HG03432 (cell line): ENCODE measurements around the gene KAZN.

Experiments
- ATAC-seq: cut with Tn5 transposase; IDR thresholded peaks from one replicate; pipeline ENCODE4 v1.9.1; 2021; ENCODE audit warnings: mild to moderate bottlenecking, moderate library complexity; ENCODE audit not compliant: unreplicated experiment

KAZN gene

GRCh38 chr1:14706631-14707030 is 108.1 kb downstream of the KAZN start:
- no peak for ATAC-seq

GRCh38 chr1:14707531-14708445 is 109.3 kb downstream of the KAZN start:
- no peak for ATAC-seq

- no peak for ATAC-seq
Measured at GRCh38 chr1:14710331-14710730, 111.8 kb downstream of the KAZN start.

GRCh38 chr1:14712136-14712535 is 113.7 kb downstream of the KAZN start:
- ATAC-seq, result no peak

GRCh38 chr1:14713077-14713476 is 114.6 kb downstream of the KAZN start:
- ATAC-seq, result no peak

GRCh38 chr1:14715266-14715665 is 116.8 kb downstream of the KAZN start:
- no peak for ATAC-seq

GRCh38 chr1:14715802-14716201 is 117.3 kb downstream of the KAZN start:
- ATAC-seq, result no peak

GRCh38 chr1:14716474-14716873 is 118.0 kb downstream of the KAZN start:
- no peak for ATAC-seq

GRCh38 chr1:14718476-14718875 is 120.0 kb downstream of the KAZN start:
- ATAC-seq, result no peak

- no peak for ATAC-seq
Measured at GRCh38 chr1:14723401-14723800, 124.9 kb downstream of the KAZN start.

- ATAC-seq, result no peak
Measured at GRCh38 chr1:14724246-14724645, 125.8 kb downstream of the KAZN start.

GRCh38 chr1:14724678-14725077 is 126.2 kb downstream of the KAZN start:
- ATAC-seq, result no peak

GRCh38 chr1:14725238-14725637 is 126.8 kb downstream of the KAZN start:
- ATAC-seq, result no peak

GRCh38 chr1:14725695-14726094 is 127.2 kb downstream of the KAZN start:
- no peak for ATAC-seq

GRCh38 chr1:14726606-14727005 is 128.1 kb downstream of the KAZN start:
- no peak for ATAC-seq

GRCh38 chr1:14728516-14728915 is 130.0 kb downstream of the KAZN start:
- no peak for ATAC-seq

GRCh38 chr1:14732728-14733047 is 134.2 kb downstream of the KAZN start:
- ATAC-seq, result no peak

- no peak for ATAC-seq
Measured at GRCh38 chr1:14733048-14733778, 134.7 kb downstream of the KAZN start.

- no peak for ATAC-seq
Measured at GRCh38 chr1:14733779-14734140, 135.3 kb downstream of the KAZN start.

- no peak for ATAC-seq
Measured at GRCh38 chr1:14735841-14736240, 137.4 kb downstream of the KAZN start.

GRCh38 chr1:14737561-14738094 is 139.1 kb downstream of the KAZN start:
- no peak for ATAC-seq

- ATAC-seq, result no peak
Measured at GRCh38 chr1:14738235-14738634, 139.8 kb downstream of the KAZN start.
